Peyer's patch (tissue), 4 donors: ENCODE measurements around the gene PDE4C. TPM values are rescaled to one million over a fixed set of nuclear protein-coding genes. Genes with fewer than 3 reads are reported as not detected.

Experiments
- DNase-seq, 3 donors: peaks; one replicate each; pipeline ENCODE4 v3.0.0-alpha.2; 2017 to 2019
- H3K27ac ChIP-seq, 4 donors: fragments of 200-600 bp; sonication (generic); one replicate each; pipeline ENCODE4 v1.5.1; 2016 to 2019
- H3K27me3 ChIP-seq, 2 donors: fragments of 200-600 bp; sonication (generic); one replicate each; pipeline ENCODE4 v1.5.1; 2019
- H3K36me3 ChIP-seq, 3 donors: fragments of 200-600 bp; sonication (generic); one replicate each; pipeline ENCODE4 v1.5.1; 2016 to 2019
- H3K4me1 ChIP-seq, 4 donors: fragments of 200-600 bp; sonication (generic); one replicate each; pipeline ENCODE4 v1.5.1; 2016 to 2019
- H3K4me3 ChIP-seq, 4 donors: fragments of 200-600 bp; sonication (generic); 1 replicate in 3 of 4; 2 replicates in 1 of 4; pipeline ENCODE4 v1.5.1; 2016 to 2019; ENCODE audit warnings: mild to moderate bottlenecking in 1 of 4
- H3K9me3 ChIP-seq, 4 donors: fragments of 200-600 bp; sonication (generic); one replicate each; pipeline ENCODE4 v1.5.1; 2016 to 2019; ENCODE audit warnings: mild to moderate bottlenecking in 1 of 4
- POLR2A ChIP-seq, 2 donors: fragments of 450-650 bp; IDR thresholded peaks; one replicate each; pipeline ENCODE4 v1.5.1; 2017; ENCODE audit warnings: antibody characterized with exemption in 2 of 2, mild to moderate bottlenecking in 2 of 2, moderate library complexity in 2 of 2
- total RNA-seq, 4 donors: library from RNA; depleted of rRNA; stranded (reverse); fragments of >200 nt; gene quantifications; one replicate each; pipeline ENCODE4 v1.1.0, GENCODE V29; 2016
- TF ChIP-seq, protein P1 (sequence below), 6 experiments: fragments of 450-650 bp in 4 of 6; fragments of 200-600 bp in 2 of 6; sonication (generic) in 1 of 6; IDR thresholded peaks; one replicate each; pipeline ENCODE4 v1.5.1; 2017 to 2019; ENCODE audit warnings: antibody characterized with exemption in 6 of 6, mild to moderate bottlenecking in 3 of 6, moderate library complexity in 1 of 6

The PDE4C gene
- total RNA-seq, 4 donors from 2014 or later, result 3.9 to 8.3 (median 8.3) TPM; not detected in 1

GRCh38 chr19:18208098-18208951, 17.9 kb downstream of the PDE4C start:
- H3K36me3 ChIP-seq, result no peaks in the 10 kb centered on the region
- no peaks in the 10 kb centered on the region for H3K9me3 ChIP-seq
- H3K4me3 ChIP-seq, result no peak overlapping the region
- peak overlapping the region in 2 of 4 donors; percentile 8 to 39 for H3K27ac ChIP-seq
- peaks cover 0 to 15% (median 3%) of the 10 kb centered on the region in 4 donors for H3K4me1 ChIP-seq
- TF ChIP-seq POLR2A (IDR thresholded peaks at IDR 0.05), result no peak
- TF ChIP-seq, protein P1, sequence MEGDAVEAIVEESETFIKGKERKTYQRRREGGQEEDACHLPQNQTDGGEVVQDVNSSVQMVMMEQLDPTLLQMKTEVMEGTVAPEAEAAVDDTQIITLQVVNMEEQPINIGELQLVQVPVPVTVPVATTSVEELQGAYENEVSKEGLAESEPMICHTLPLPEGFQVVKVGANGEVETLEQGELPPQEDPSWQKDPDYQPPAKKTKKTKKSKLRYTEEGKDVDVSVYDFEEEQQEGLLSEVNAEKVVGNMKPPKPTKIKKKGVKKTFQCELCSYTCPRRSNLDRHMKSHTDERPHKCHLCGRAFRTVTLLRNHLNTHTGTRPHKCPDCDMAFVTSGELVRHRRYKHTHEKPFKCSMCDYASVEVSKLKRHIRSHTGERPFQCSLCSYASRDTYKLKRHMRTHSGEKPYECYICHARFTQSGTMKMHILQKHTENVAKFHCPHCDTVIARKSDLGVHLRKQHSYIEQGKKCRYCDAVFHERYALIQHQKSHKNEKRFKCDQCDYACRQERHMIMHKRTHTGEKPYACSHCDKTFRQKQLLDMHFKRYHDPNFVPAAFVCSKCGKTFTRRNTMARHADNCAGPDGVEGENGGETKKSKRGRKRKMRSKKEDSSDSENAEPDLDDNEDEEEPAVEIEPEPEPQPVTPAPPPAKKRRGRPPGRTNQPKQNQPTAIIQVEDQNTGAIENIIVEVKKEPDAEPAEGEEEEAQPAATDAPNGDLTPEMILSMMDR (IDR thresholded peaks at IDR 0.05), result peak in 5 of 6 experiments; percentile 30 to 77 (median 44)
- no peaks in the 10 kb centered on the region for H3K27me3 ChIP-seq
- peak; percentile 38 to 67 (median 66) for DNase-seq

DNA sequence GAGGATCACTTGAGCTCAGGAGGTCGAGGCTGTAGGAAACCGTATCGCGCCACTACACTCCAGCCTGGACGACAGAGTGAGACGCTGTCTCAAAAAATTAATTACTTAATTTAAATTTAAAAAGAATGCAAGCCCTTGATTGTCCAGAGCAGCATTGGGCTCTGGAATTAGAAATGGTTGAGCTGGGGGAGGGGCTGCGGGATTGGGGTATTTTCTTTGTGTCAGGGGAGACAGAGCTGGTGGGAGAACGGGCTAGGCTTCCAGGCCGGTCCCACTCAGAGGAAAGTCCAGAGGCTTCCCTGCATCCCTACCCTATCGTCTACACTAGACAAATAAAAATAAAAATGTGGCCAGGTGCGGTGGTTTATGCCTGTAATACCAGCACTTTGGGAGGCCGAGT, 20.2 kb downstream of the PDE4C start:
- H3K27me3 ChIP-seq, result no peaks in the 10 kb centered on the region
- H3K27ac ChIP-seq, result peak overlapping the region in 2 of 4 donors; percentile 92 to 96
- TF ChIP-seq, protein P1 (IDR thresholded peaks at IDR 0.05), result no peak
- TF ChIP-seq POLR2A (IDR thresholded peaks at IDR 0.05), result no peak
- no peaks in the 10 kb centered on the region for H3K36me3 ChIP-seq
- no peak for DNase-seq
- H3K4me3 ChIP-seq, result no peak overlapping the region
- H3K9me3 ChIP-seq, result no peaks in the 10 kb centered on the region
- peaks cover 0 to 26% (median 9%) of the 10 kb centered on the region in 4 donors for H3K4me1 ChIP-seq

GRCh38 chr19:18205200-18205892, 20.9 kb downstream of the PDE4C start:
- Histone ChIP-seq H3K27me3 (no peaks in the 10 kb centered on the region), H3K36me3 (no peaks in the 10 kb centered on the region), H3K9me3 (no peaks in the 10 kb centered on the region), H3K27ac (peak overlapping the region; percentile 84 to 96 (median 92)), H3K4me1 (peaks cover 0 to 26% (median 9%) of the 10 kb centered on the region in 4 donors), H3K4me3 (peak overlapping the region; percentile 42 to 60 (median 53))
- TF ChIP-seq, protein P1 (IDR thresholded peaks at IDR 0.05), result no peak
- TF ChIP-seq POLR2A (IDR thresholded peaks at IDR 0.05), result no peak
- DNase-seq, result peak; percentile 74 to 90 (median 88)

DNA sequence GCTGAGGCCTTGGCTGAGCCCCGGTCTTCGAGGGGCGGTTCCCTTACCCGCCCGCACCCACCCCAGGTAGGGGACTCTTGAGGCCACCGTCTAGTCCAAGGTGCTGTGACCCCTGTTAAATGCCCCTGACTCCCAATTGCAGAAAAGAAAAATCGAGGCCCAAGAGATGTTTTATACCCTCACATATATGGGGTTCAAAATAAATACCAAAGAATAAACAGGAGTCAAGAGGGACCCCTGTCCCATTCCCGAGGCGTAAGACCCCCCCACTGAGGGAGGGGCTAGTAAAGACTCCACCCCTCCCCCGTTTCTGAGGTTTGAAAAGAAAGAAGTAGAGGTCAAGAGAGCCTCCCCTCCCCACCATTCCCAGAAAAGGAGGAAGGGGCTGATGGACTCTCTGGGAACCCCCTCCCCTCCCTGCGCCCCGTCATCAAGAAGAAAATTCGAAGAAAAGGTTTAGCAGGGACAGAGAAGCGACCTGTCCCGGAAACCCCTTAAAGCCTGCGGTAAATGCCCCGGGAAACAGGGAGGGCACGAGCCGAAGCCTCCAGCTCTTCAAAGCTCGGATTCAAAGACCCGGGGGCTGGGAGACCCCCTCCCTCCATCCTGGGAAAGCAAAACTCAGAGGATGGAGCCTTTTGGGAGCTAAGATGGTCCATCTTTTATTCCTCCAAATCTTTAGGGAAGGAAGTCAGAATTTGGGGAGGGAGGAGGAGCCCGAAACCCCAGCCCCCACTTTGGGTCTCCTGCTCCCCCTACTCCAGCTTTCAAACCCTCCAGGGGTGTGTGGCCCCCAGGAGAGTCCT, 21.6 kb downstream of the PDE4C start:
- peak overlapping the region; percentile 42 to 60 (median 53) for H3K4me3 ChIP-seq
- DNase-seq, result peak; percentile 61 to 84 (median 76)

More for the DNA sequence above, 21.6 kb downstream of the PDE4C start:
- H3K27ac ChIP-seq, result peak overlapping the region; percentile 84 to 96 (median 92)
- H3K36me3 ChIP-seq, result peaks cover 0 to 4% (median 0%) of the 10 kb centered on the region in 3 donors
- TF ChIP-seq, protein P1 (IDR thresholded peaks at IDR 0.05), result no peak
- peak in 1 of 2 donors; percentile 9 for TF ChIP-seq POLR2A (IDR thresholded peaks at IDR 0.05)
- H3K27me3 ChIP-seq, result no peaks in the 10 kb centered on the region
- H3K9me3 ChIP-seq, result no peaks in the 10 kb centered on the region
- peaks cover 0 to 26% (median 9%) of the 10 kb centered on the region in 4 donors for H3K4me1 ChIP-seq
